T-helper 2 cell treated with Interferon-gamma antibody and Interleukin-4, amounts not matched to agents 5 μg/mL and 100 μg/mL, for 36 hours (primary cell): Measurements from ENCODE around the gene TMEM217.
"Not testable (repeated sequence)": the region's sequence is repeated elsewhere in the genome, so short reads cannot be mapped to it uniquely, and the experiment has no call there.

Experiments
- DNase-seq: peaks from one replicate; pipeline ENCODE4 v3.0.0; 2021; ENCODE audit warnings: low spot score
- H3K27ac Mint-ChIP-seq: one replicate; pipeline ENCODE4 v1.8.0; 2021; ENCODE audit warnings: mild to moderate bottlenecking, mixed read lengths
- H3K27me3 Mint-ChIP-seq: one replicate; pipeline ENCODE4 v1.8.0; 2021; ENCODE audit warnings: low read depth, mixed read lengths
- H3K36me3 Mint-ChIP-seq: one replicate; pipeline ENCODE4 v1.8.0; 2021; ENCODE audit warnings: low read depth, mixed read lengths
- H3K4me1 Mint-ChIP-seq: one replicate; pipeline ENCODE4 v1.8.0; 2021; ENCODE audit warnings: low read depth, mixed read lengths
- H3K4me3 Mint-ChIP-seq: one replicate; pipeline ENCODE4 v1.8.0; 2022; ENCODE audit warnings: mild to moderate bottlenecking, moderate library complexity, mixed read lengths
- H3K9me3 Mint-ChIP-seq: one replicate; pipeline ENCODE4 v1.8.0; 2021; ENCODE audit warnings: mixed read lengths

Gene TMEM217

DNA sequence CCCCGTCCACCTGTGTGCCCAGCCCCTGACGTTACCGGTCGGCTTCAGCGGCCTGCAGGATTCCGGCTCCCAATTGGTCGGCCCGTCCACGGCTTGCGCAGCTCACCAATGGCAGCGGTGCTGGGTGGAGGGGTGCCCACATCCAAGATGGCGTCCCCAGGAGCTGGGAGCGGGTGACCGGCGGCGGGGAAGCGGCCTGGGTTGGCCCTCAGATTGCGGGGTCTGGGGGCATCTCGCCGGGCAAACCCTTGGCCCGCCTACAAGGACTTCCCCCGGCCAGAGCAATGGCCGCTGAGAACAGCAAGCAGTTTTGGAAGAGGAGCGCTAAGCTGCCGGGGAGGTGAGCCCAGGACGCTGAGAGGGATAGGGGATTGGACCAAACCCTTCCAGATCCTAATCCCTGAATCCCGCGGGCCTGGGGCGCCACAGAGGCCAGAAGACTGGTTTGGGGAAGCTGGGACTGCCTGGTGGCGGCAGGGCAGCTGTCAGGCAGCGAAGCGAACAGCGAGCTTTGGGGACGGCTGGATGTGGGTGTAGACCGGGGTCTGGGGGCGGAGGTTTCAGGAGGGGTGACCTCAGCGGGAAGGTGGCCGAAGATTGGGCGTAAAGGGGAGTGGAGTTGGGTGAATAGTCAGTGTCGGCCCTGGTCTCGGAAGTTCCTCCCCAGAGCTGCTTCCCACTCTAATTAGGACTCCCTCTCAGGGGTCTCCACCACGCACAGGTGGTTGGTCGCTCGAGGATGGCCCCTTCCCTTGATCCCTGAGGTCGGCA, at the start of gene TMEM217, which contains the start of gene TBC1D22B:
Gene TMEM217 (minus strand): TSS at position 511 of the 771 bp plus-strand sequence. CDS start 39,114 bp downstream, outside the sequence.
Gene TBC1D22B (plus strand): TSS at position 139 of the 771 bp plus-strand sequence. CDS start 146 bp downstream, at position 285.
- DNase-seq: peak; percentile 94
- H3K4me1 Mint-ChIP-seq: peaks cover 41% of the 10 kb centered on the region
- no peaks in the 10 kb centered on the region for H3K27me3 Mint-ChIP-seq
- peaks cover 16% of the 10 kb centered on the region for H3K36me3 Mint-ChIP-seq
- peak within 1 kb of the TSS; percentile 95 for H3K27ac Mint-ChIP-seq
- peak within 1 kb of the TSS; percentile 96 for H3K4me3 Mint-ChIP-seq
- no peaks in the 10 kb centered on the region for H3K9me3 Mint-ChIP-seq

DNA sequence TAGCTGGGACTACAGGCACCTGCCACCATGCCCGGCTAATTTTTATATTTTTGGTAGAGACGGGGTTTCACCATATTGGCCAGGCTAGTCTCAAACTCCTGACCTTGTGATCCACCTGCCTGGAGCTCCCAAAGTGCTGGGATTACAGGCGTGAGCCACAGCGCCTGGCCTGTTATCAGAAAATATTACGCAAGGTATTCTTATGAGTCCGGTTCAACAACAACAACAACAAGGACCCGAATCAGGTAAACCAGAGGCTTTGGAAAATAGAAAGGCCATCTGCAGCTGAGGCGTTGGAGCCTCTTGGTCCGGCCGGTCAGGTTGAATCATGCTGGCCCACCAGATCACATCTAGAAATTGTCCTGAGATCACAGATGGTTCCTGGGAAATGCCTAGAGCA, 49.5 kb upstream of the TMEM217 start:
- H3K4me3 Mint-ChIP-seq, H3K27ac Mint-ChIP-seq, H3K27me3 Mint-ChIP-seq, H3K9me3 Mint-ChIP-seq, DNase-seq: not testable (repeated sequence)
- peaks cover 14% of the 10 kb centered on the region for H3K4me1 Mint-ChIP-seq
- peaks cover 22% of the 10 kb centered on the region for H3K36me3 Mint-ChIP-seq

DNA sequence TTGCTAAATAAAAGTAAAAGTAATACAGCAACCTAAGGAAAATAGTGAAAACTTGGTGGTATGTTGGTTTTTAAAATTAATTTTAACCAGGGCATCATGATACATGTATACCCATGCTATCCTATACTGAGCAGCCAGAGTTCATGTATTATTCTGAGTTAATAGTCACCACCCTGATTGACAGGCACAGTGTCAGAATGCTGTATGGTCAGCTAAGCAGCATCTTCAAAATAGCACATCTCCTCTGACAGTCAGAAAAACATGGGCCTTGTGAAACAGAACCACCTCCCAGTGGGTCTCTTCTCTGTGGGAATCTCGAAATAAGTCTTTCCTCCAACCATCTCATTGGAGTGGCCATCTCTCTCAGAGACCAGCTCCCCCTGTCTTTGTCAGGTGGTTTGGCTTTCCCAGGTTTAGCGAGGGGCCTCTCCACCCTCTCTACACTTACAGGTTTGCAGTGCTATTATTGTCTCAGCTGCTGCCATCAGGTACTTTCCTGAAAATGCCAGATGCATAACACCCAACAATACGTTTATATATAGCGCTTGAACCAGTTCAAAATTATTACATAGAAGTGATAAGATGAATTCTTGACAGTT, 48.8 kb upstream of the TMEM217 start:
- H3K4me3 Mint-ChIP-seq: no peak overlapping the region
- no peaks in the 10 kb centered on the region for H3K9me3 Mint-ChIP-seq
- peaks cover 26% of the 10 kb centered on the region for H3K36me3 Mint-ChIP-seq
- H3K27me3 Mint-ChIP-seq: no peaks in the 10 kb centered on the region
- H3K27ac Mint-ChIP-seq: no peak overlapping the region
- no peak for DNase-seq
- H3K4me1 Mint-ChIP-seq: peaks cover 15% of the 10 kb centered on the region

DNA sequence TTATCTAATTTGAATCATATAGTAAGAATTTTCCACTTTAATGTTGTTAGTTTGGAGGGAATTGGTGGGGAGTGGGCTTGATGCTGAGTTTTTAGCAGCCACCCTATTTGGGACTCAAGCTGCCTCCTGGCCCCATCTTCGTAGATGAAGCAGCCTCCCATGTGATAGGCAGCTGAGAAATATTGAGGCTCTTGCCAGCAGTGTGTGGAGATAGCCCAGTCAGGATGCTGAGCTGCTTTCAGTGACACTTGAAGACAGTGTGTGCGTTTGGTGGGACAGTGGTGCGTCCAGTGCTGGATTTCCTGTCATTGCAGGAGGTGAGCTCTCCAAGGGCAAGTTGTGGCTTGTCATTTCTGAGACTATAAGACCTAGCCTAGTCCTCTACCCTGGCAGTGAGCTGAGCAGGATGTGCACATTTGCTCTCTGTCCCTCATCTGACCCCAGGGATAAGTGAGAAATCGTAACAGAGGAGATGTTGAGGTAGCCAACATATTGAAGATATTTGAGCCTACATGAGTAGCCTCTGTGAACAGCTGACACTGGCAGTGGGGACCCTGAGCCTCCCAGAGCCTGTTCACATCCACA, 48.0 kb upstream of the TMEM217 start:
- no peak overlapping the region for H3K4me3 Mint-ChIP-seq
- H3K9me3 Mint-ChIP-seq: no peaks in the 10 kb centered on the region
- peaks cover 31% of the 10 kb centered on the region for H3K36me3 Mint-ChIP-seq
- no peaks in the 10 kb centered on the region for H3K27me3 Mint-ChIP-seq
- DNase-seq: no peak
- H3K27ac Mint-ChIP-seq: no peak overlapping the region
- peaks cover 13% of the 10 kb centered on the region for H3K4me1 Mint-ChIP-seq

DNA sequence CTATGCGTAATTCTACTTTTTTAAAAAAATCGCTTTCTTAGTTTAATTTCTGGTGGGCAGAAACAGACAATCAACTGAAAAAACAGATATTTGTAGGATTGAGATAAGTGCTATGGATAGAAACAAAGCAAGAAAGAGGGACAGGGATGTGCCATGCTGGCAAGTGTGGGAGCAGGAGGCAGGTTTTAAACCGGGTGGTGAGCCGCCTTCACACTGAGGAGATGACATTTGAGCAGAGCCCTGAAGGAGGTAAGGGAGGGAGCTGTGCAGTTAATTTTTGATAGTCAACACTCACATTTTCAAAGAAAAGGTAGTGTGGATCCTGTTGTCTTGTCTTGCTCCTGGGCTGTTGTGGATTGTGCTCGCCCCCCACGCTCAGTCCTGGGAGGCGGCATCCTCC, 46.8 kb upstream of the TMEM217 start:
- peaks cover 36% of the 10 kb centered on the region for H3K36me3 Mint-ChIP-seq
- H3K27me3 Mint-ChIP-seq: no peaks in the 10 kb centered on the region
- no peak for DNase-seq
- no peak overlapping the region for H3K4me3 Mint-ChIP-seq
- H3K9me3 Mint-ChIP-seq: no peaks in the 10 kb centered on the region
- H3K4me1 Mint-ChIP-seq: peaks cover 12% of the 10 kb centered on the region
- no peak overlapping the region for H3K27ac Mint-ChIP-seq

DNA sequence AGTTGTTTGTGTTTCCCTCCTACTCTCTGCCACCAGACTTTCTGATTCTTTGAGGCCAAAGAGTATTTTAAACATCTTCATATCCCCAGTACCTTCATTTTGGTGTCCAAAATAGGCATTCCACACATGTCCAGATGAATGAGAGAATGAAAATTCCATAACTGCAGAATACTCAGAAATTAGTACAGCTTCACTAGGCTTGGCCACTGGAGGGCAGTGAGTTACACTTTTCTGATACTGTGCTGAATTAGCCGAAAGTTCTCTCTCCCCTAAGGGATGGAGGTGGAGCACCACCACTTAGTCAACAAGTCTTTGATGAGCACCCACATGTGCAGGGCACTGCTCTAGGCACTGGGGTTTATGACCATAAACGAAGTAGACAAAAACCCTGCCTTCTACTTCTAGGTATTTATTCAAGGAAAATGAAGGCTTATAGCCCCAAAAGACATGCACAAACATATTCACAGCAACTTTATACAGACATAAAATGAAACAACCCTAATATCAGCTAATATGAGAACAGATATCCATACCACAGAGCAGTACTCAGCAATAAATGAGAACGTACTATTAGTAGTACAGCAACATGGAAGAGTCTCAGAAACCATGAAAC, 46.1 kb upstream of the TMEM217 start:
- no peak for DNase-seq
- no peak overlapping the region for H3K27ac Mint-ChIP-seq
- H3K27me3 Mint-ChIP-seq: no peaks in the 10 kb centered on the region
- no peak overlapping the region for H3K4me3 Mint-ChIP-seq
- H3K4me1 Mint-ChIP-seq: peaks cover 14% of the 10 kb centered on the region
- H3K36me3 Mint-ChIP-seq: peaks cover 35% of the 10 kb centered on the region
- no peaks in the 10 kb centered on the region for H3K9me3 Mint-ChIP-seq

DNA sequence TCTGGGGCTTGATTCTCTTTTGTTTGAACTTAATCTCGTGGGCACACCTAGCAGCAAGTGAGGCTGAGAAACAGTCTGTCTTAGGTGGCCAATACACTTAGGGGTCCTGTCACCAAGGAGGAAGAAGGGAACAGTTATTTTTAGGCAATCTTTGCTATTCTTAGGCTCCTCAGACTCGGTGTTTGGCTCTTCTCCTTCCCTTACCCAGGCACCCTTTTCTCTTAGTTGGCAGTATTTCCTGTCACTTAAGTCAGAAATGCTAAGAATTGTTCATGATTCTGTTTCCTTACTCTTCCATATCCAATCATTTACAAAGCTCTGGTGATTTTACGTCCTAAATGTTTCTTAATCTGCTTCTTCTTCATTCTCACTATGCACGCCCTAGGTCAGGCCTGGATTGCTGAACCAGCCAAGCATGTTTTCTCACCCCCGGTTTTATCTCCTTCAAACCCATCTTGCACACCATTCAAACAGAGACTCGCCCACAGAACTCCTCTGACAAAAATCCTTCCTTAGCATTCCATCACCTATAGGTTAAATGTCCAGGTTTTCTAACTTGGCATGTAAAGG, 45.2 kb upstream of the TMEM217 start:
- H3K4me3 Mint-ChIP-seq: no peak overlapping the region
- peaks cover 41% of the 10 kb centered on the region for H3K36me3 Mint-ChIP-seq

DNA sequence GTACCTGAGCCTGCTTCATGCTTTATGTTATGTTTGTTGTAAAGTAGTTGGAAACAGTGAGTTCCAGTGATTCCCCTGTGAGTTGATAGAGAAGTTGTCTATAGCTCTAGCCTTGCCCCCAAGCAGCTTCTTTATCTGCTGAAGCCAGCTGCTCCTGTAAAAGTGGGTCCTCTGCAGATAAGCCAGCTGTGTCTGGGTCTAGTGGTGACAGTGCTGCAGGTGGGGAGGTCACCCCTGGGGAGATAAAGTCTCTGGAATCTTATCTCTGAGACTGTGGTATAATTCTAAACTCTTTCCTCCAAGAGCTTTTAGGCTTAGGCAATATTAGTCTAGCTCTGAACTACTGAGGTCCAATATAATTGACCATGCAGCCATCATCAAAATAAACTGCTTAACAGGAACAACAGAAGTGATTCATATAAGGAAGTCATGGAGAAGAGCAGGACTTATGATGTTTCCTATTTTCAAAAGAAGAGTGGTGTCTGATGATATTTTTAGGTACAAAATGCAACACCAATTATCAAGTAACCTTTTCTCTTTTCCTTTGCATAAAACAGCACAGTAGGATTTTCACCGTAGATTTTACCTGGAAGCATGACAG, 44.2 kb upstream of the TMEM217 start:
- H3K27me3 Mint-ChIP-seq: no peaks in the 10 kb centered on the region
- no peaks in the 10 kb centered on the region for H3K9me3 Mint-ChIP-seq
- DNase-seq: no peak

More for the DNA sequence above, 45.2 kb upstream of the TMEM217 start:
- Mint-ChIP-seq H3K27ac (no peak overlapping the region), H3K4me1 (peaks cover 17% of the 10 kb centered on the region), H3K9me3 (no peaks in the 10 kb centered on the region), H3K27me3 (no peaks in the 10 kb centered on the region)
- DNase-seq: no peak

DNA sequence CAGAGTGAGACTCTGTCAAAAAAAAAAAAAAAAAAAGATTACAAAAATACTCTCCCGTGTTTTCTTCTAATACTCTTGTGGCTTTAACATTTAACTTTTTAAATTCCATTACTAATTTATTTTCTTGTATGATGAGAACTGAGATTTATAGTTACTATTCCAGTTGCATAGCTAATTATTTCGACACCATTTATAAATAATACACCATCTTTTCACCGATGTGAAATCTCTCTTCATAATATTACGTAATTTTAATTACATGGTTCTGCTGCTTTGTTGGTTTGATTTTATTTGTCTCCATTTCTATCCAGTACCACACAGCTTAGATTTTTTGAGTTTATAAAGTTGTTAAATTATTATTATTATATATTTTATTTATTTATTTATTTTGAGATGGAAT, 42.0 kb upstream of the TMEM217 start:
- Mint-ChIP-seq H3K27ac (no peak overlapping the region), H3K4me1 (peaks cover 17% of the 10 kb centered on the region), H3K27me3 (no peaks in the 10 kb centered on the region), H3K36me3 (peaks cover 60% of the 10 kb centered on the region), H3K9me3 (no peaks in the 10 kb centered on the region), H3K4me3 (no peak overlapping the region)
- DNase-seq: no peak

More for the DNA sequence above, 44.2 kb upstream of the TMEM217 start:
- H3K4me1 Mint-ChIP-seq: peaks cover 17% of the 10 kb centered on the region
- H3K27ac Mint-ChIP-seq: no peak overlapping the region
- peaks cover 49% of the 10 kb centered on the region for H3K36me3 Mint-ChIP-seq
- H3K4me3 Mint-ChIP-seq: no peak overlapping the region

DNA sequence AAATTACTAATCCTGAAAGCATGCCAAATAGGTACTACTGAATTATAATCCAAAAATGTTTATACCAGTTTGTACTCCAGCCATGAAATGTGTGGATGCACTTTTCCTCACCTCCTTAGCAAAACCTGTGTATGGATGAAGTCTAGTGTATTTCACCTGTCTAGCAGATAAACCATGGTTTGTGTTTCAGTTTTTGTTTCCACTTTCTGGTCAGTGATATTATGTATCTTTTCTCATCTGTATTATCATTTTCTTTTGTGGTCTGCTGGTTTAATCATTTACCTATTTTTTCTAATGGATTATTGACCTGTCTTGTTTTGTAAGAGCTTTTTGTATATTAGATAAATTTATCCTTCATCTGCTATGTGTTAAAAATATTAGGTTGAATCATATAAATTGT, 41.0 kb upstream of the TMEM217 start:
- no peak for DNase-seq
- no peaks in the 10 kb centered on the region for H3K27me3 Mint-ChIP-seq
- H3K4me3 Mint-ChIP-seq: no peak overlapping the region
- no peaks in the 10 kb centered on the region for H3K9me3 Mint-ChIP-seq
- peaks cover 58% of the 10 kb centered on the region for H3K36me3 Mint-ChIP-seq
- peaks cover 14% of the 10 kb centered on the region for H3K4me1 Mint-ChIP-seq
- H3K27ac Mint-ChIP-seq: no peak overlapping the region

DNA sequence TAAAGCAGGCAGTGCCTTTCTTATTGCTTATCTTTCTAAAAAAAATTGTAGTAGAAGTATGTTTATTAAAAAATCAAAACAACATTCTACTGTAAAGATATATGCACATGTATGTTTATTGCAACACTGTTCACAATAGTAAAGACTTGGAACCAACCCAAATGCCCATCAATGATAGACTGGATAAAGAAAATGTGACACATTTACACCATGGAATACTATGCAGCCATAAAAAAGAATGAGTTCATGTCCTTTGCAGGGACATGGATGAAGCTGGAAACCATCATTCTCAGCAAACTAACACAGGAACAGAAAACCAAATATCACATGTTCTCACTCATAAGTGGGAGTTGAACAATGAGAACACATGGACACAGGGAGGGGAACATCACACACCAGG, 39.7 kb upstream of the TMEM217 start:
- DNase-seq, H3K9me3 Mint-ChIP-seq, H3K4me1 Mint-ChIP-seq, H3K27me3 Mint-ChIP-seq, H3K4me3 Mint-ChIP-seq, H3K27ac Mint-ChIP-seq: not testable (repeated sequence)
- peaks cover 55% of the 10 kb centered on the region for H3K36me3 Mint-ChIP-seq

DNA sequence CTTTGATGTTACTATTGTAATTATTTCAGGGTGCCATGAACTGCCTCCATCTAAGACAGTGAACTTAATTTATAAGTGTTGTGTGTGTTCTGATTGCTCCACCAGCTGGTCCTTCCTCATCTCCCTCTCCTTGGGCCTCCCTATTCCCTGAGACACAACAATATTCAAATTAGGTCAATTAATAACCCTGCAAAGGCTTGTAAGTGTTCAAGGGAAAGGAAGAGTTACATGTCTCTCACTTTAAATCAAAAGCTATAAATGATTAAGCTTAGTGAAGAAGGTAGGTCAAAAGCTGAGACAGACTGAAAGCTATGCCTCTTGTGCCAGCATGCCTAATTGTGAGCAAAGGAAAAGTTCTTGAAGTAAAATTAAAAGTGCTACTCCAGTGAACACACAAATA, 35.5 kb upstream of the TMEM217 start:
- Mint-ChIP-seq H3K27me3 (no peaks in the 10 kb centered on the region), H3K36me3 (peaks cover 60% of the 10 kb centered on the region), H3K9me3 (no peaks in the 10 kb centered on the region), H3K4me1 (peaks cover 34% of the 10 kb centered on the region), H3K4me3 (no peak overlapping the region), H3K27ac (no peak overlapping the region)
- no peak for DNase-seq

DNA sequence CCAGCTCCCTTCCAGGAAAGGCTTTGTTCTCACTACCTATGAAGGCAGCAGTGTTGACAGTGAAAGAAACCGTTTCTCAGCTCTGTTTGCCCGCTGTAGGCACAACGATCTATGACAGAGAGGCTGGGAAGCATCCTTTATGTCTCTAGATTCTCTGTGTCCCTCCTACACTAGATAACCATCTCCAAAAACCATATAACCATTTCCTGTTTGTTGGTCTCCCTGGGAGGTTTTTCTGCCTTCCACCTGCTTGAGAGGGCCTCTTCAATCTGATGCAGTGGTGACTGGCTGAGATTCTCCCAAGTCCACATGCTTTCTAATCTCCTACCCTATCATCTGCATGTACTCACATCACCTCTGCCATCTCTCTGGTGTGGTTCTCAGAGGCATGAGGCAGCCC, 32.0 kb upstream of the TMEM217 start:
- peak; percentile 77 for DNase-seq
- H3K4me1 Mint-ChIP-seq: peaks cover 47% of the 10 kb centered on the region
- H3K27ac Mint-ChIP-seq: peak overlapping the region; percentile 94
- peaks cover 58% of the 10 kb centered on the region for H3K36me3 Mint-ChIP-seq
- no peaks in the 10 kb centered on the region for H3K27me3 Mint-ChIP-seq
- H3K9me3 Mint-ChIP-seq: no peaks in the 10 kb centered on the region
- H3K4me3 Mint-ChIP-seq: peak overlapping the region; percentile 74
